WTC11 (cell line): ENCODE measurements around the gene GFRA1. TPM values are rescaled to one million over a fixed set of nuclear protein-coding genes. Genes with fewer than 3 reads are reported as not detected.

Experiments
- ATAC-seq: fragments of 200-7000 bp; cut with Tn5 transposase; 2 replicates; pipeline ENCODE4 v1.10.0; 2021; ENCODE audit warnings: mild to moderate bottlenecking, moderate library complexity
- CTCF ChIA-PET: fragments of 300-600 bp; sonication (Branson Sonifier 250); formaldehyde crosslinking; loops from one replicate; lab custom pipeline; 2021; ENCODE audit warnings: antibody characterized with exemption; lab: Charles Lee
- POLR2A ChIA-PET: fragments of 350-600 bp; sonication (Branson Sonifier 250); formaldehyde crosslinking; loops from one replicate; lab custom pipeline; 2021; ENCODE audit warnings: antibody characterized with exemption; lab: Charles Lee
- DNase-seq: peaks from one replicate; pipeline ENCODE4 v3.0.0; 2021; ENCODE audit warnings: low spot score
- H3K27ac Mint-ChIP-seq: 2 replicates; pipeline ENCODE4 v1.8.0; 2021; ENCODE audit warnings: mixed read lengths
- H3K27me3 Mint-ChIP-seq: 2 replicates; pipeline ENCODE4 v1.8.0; 2021; ENCODE audit warnings: low read depth, mild to moderate bottlenecking, moderate library complexity, mixed read lengths
- H3K36me3 Mint-ChIP-seq: 2 replicates; pipeline ENCODE4 v1.8.0; 2021; ENCODE audit warnings: mixed read lengths
- H3K4me1 Mint-ChIP-seq: 2 replicates; pipeline ENCODE4 v1.8.0; 2022; ENCODE audit warnings: mixed read lengths
- H3K4me3 Mint-ChIP-seq: 2 replicates; pipeline ENCODE4 v1.8.0; 2021; ENCODE audit warnings: mild to moderate bottlenecking, moderate library complexity, mixed read lengths
- H3K9me3 Mint-ChIP-seq: 2 replicates; pipeline ENCODE4 v1.8.0; 2021; ENCODE audit warnings: mixed read lengths
- ATF1 ChIP-seq: sonication (generic); formaldehyde crosslinking; IDR thresholded peaks from 2 replicates; pipeline ENCODE4 v1.8.1; 2023; ENCODE audit warnings: mild to moderate bottlenecking, moderate library complexity, missing genetic modification reagents
- CBFB ChIP-seq: sonication (generic); formaldehyde crosslinking; IDR thresholded peaks from 2 replicates; pipeline ENCODE4 v1.8.1; 2022; ENCODE audit warnings: mild to moderate bottlenecking, low read depth, missing genetic modification reagents
- ETV6 ChIP-seq: sonication (generic); formaldehyde crosslinking; IDR thresholded peaks from 2 replicates; pipeline ENCODE4 v1.8.1; 2022; ENCODE audit warnings: mild to moderate bottlenecking, missing genetic modification reagents
- FOXK1 ChIP-seq: sonication (generic); formaldehyde crosslinking; IDR thresholded peaks from 2 replicates; pipeline ENCODE4 v1.8.0; 2022; ENCODE audit warnings: mild to moderate bottlenecking, moderate library complexity, missing genetic modification reagents
- GTF2I ChIP-seq: fragments of 250-450 bp; sonication (Bioruptor Pico); conservative IDR thresholded peaks from 2 replicates; pipeline ENCODE4 v1.4.0; 2021; ENCODE audit warnings: mild to moderate bottlenecking
- HMGA2 ChIP-seq: fragments of 250-450 bp; sonication (Bioruptor Pico); IDR thresholded peaks from 2 replicates; pipeline ENCODE4 v1.4.0; 2021; ENCODE audit warnings: mild to moderate bottlenecking, moderate library complexity
- NFE2L1 ChIP-seq: sonication (generic); formaldehyde crosslinking; IDR thresholded peaks from 2 replicates; pipeline ENCODE4 v1.8.1; 2023; ENCODE audit warnings: missing genetic modification reagents
- NFYB ChIP-seq: sonication (generic); formaldehyde crosslinking; conservative IDR thresholded peaks from 2 replicates; pipeline ENCODE4 v1.8.0; 2022; ENCODE audit warnings: low read depth, missing genetic modification reagents
- NR3C1 ChIP-seq: sonication (generic); formaldehyde crosslinking; conservative IDR thresholded peaks from 2 replicates; pipeline ENCODE4 v1.8.1; 2023; ENCODE audit warnings: low read depth, mild to moderate bottlenecking, missing genetic modification reagents
- RELA ChIP-seq: sonication (generic); formaldehyde crosslinking; IDR thresholded peaks from 2 replicates; pipeline ENCODE4 v1.8.1; 2022; ENCODE audit warnings: missing genetic modification reagents, mild to moderate bottlenecking, borderline replicate concordance
- RORB ChIP-seq: fragments of 250-450 bp; sonication (Bioruptor Pico); IDR thresholded peaks from 2 replicates; pipeline ENCODE4 v1.9.0; 2021; ENCODE audit warnings: mild to moderate bottlenecking
- ZNF121 ChIP-seq: sonication (generic); formaldehyde crosslinking; IDR thresholded peaks from 2 replicates; pipeline ENCODE4 v1.8.0; 2023; ENCODE audit warnings: missing genetic modification reagents
- total RNA-seq: library from RNA; stranded (reverse); gene quantifications from 3 replicates; pipeline ENCODE4 v1.2.3, GENCODE V29; 2021
- TF ChIP-seq, protein P1 (sequence below): fragments of 250-450 bp; sonication (Bioruptor Pico); IDR thresholded peaks from 2 replicates; pipeline ENCODE4 v1.9.0; 2021; ENCODE audit warnings: mild to moderate bottlenecking, borderline replicate concordance
- TF ChIP-seq, protein P2 (sequence below): sonication (generic); formaldehyde crosslinking; IDR thresholded peaks from 2 replicates; pipeline ENCODE4 v1.8.0; 2023; ENCODE audit warnings: missing genetic modification reagents, mild to moderate bottlenecking, borderline replicate concordance
- TF ChIP-seq, protein P3 (sequence below): sonication (generic); formaldehyde crosslinking; IDR thresholded peaks from 2 replicates; pipeline ENCODE4 v1.8.1; 2023; ENCODE audit warnings: mild to moderate bottlenecking, moderate library complexity, missing genetic modification reagents
- TF ChIP-seq, protein P4 (sequence below): sonication (generic); formaldehyde crosslinking; IDR thresholded peaks from 2 replicates; pipeline ENCODE4 v1.8.0; 2023; ENCODE audit warnings: missing genetic modification reagents
- TF ChIP-seq, protein P5 (sequence below): fragments of 250-450 bp; sonication (Bioruptor Pico); IDR thresholded peaks from 2 replicates; pipeline ENCODE4 v1.9.0; 2021; ENCODE audit warnings: mild to moderate bottlenecking
- TF ChIP-seq, protein P6 (sequence below): fragments of 250-450 bp; sonication (Bioruptor Pico); IDR thresholded peaks from 2 replicates; pipeline ENCODE4 v2.1.2; 2022; ENCODE audit warnings: mild to moderate bottlenecking, moderate library complexity

The GFRA1 gene
- total RNA-seq, 1 experiment from 2014 or later = 4.4 TPM

DNA sequence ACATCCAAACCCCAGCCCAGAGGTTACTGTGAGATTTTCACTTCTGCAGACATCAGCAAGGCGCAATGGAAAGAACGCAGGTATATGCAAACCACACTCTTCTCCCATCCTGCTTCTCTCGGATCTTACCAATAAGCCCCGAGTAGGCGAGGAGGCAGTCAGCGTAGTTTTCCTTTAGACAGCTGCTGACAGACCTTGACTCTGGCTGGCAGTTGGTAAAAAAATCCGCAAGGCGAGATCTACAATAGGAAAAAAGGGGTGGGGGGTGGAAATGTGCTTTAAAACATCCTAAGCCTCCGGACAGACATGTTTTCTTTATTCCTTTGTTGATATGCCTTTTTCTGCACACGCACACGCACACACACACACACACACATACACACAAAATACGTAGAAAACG is 176.5 kb downstream of the GFRA1 start:
- H3K27me3 Mint-ChIP-seq = no peaks in the 10 kb centered on the region
- ATAC-seq (no peak; the same call in 1 of the 2 replicates), DNase-seq (no peak)
- TF ChIP-seq, protein P1, sequence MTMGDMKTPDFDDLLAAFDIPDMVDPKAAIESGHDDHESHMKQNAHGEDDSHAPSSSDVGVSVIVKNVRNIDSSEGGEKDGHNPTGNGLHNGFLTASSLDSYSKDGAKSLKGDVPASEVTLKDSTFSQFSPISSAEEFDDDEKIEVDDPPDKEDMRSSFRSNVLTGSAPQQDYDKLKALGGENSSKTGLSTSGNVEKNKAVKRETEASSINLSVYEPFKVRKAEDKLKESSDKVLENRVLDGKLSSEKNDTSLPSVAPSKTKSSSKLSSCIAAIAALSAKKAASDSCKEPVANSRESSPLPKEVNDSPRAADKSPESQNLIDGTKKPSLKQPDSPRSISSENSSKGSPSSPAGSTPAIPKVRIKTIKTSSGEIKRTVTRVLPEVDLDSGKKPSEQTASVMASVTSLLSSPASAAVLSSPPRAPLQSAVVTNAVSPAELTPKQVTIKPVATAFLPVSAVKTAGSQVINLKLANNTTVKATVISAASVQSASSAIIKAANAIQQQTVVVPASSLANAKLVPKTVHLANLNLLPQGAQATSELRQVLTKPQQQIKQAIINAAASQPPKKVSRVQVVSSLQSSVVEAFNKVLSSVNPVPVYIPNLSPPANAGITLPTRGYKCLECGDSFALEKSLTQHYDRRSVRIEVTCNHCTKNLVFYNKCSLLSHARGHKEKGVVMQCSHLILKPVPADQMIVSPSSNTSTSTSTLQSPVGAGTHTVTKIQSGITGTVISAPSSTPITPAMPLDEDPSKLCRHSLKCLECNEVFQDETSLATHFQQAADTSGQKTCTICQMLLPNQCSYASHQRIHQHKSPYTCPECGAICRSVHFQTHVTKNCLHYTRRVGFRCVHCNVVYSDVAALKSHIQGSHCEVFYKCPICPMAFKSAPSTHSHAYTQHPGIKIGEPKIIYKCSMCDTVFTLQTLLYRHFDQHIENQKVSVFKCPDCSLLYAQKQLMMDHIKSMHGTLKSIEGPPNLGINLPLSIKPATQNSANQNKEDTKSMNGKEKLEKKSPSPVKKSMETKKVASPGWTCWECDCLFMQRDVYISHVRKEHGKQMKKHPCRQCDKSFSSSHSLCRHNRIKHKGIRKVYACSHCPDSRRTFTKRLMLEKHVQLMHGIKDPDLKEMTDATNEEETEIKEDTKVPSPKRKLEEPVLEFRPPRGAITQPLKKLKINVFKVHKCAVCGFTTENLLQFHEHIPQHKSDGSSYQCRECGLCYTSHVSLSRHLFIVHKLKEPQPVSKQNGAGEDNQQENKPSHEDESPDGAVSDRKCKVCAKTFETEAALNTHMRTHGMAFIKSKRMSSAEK = no peak
- TF ChIP-seq, protein P2, sequence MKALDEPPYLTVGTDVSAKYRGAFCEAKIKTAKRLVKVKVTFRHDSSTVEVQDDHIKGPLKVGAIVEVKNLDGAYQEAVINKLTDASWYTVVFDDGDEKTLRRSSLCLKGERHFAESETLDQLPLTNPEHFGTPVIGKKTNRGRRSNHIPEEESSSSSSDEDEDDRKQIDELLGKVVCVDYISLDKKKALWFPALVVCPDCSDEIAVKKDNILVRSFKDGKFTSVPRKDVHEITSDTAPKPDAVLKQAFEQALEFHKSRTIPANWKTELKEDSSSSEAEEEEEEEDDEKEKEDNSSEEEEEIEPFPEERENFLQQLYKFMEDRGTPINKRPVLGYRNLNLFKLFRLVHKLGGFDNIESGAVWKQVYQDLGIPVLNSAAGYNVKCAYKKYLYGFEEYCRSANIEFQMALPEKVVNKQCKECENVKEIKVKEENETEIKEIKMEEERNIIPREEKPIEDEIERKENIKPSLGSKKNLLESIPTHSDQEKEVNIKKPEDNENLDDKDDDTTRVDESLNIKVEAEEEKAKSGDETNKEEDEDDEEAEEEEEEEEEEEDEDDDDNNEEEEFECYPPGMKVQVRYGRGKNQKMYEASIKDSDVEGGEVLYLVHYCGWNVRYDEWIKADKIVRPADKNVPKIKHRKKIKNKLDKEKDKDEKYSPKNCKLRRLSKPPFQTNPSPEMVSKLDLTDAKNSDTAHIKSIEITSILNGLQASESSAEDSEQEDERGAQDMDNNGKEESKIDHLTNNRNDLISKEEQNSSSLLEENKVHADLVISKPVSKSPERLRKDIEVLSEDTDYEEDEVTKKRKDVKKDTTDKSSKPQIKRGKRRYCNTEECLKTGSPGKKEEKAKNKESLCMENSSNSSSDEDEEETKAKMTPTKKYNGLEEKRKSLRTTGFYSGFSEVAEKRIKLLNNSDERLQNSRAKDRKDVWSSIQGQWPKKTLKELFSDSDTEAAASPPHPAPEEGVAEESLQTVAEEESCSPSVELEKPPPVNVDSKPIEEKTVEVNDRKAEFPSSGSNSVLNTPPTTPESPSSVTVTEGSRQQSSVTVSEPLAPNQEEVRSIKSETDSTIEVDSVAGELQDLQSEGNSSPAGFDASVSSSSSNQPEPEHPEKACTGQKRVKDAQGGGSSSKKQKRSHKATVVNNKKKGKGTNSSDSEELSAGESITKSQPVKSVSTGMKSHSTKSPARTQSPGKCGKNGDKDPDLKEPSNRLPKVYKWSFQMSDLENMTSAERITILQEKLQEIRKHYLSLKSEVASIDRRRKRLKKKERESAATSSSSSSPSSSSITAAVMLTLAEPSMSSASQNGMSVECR (CRISPR knock-in tag) = no peak
- TF ChIP-seq, protein P3, sequence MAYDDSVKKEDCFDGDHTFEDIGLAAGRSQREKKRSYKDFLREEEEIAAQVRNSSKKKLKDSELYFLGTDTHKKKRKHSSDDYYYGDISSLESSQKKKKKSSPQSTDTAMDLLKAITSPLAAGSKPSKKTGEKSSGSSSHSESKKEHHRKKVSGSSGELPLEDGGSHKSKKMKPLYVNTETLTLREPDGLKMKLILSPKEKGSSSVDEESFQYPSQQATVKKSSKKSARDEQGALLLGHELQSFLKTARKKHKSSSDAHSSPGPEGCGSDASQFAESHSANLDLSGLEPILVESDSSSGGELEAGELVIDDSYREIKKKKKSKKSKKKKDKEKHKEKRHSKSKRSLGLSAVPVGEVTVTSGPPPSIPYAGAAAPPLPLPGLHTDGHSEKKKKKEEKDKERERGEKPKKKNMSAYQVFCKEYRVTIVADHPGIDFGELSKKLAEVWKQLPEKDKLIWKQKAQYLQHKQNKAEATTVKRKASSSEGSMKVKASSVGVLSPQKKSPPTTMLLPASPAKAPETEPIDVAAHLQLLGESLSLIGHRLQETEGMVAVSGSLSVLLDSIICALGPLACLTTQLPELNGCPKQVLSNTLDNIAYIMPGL (CRISPR knock-in tag) = no peak
- TF ChIP-seq HMGA2 (no peak), ETV6 (CRISPR knock-in tag) (no peak), CBFB (CRISPR knock-in tag) (no peak), ATF1 (no peak), NFYB (no peak), FOXK1 (CRISPR knock-in tag) (no peak), NR3C1 (CRISPR knock-in tag) (no peak), ZNF121 (CRISPR knock-in tag) (no peak), GTF2I (no peak)
- TF ChIP-seq, protein P4, sequence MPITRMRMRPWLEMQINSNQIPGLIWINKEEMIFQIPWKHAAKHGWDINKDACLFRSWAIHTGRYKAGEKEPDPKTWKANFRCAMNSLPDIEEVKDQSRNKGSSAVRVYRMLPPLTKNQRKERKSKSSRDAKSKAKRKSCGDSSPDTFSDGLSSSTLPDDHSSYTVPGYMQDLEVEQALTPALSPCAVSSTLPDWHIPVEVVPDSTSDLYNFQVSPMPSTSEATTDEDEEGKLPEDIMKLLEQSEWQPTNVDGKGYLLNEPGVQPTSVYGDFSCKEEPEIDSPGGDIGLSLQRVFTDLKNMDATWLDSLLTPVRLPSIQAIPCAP (CRISPR knock-in tag) = no peak
- CTCF ChIA-PET = no interaction called here
- no peak overlapping the region for H3K4me3 Mint-ChIP-seq
- no peaks in the 10 kb centered on the region for H3K9me3 Mint-ChIP-seq
- H3K27ac Mint-ChIP-seq = no peak overlapping the region
- no peaks in the 10 kb centered on the region for H3K36me3 Mint-ChIP-seq
- POLR2A ChIA-PET = no interaction called here
- peaks cover 24% of the 10 kb centered on the region for H3K4me1 Mint-ChIP-seq

DNA sequence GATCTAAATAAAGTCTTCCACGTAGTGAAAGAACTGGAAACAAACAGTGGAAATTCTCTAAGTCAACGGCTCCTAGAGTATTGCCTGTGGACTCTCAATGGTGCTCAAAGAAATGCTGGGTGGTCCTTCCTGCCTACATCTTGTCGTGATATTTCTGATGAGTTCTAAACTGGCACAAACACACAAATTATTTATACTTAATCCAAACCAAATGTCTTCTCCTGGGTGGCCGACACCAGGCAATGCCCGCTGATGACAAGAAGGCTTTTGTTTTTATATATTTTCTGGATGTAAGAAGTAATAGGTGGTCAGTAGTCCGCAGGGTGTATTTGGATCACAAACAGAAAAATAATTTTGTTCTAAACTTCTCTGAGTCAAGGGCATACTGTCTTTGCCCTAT is 178.7 kb downstream of the GFRA1 start:
- H3K36me3 Mint-ChIP-seq = no peaks in the 10 kb centered on the region
- ChIA-PET POLR2A (no interaction called here), CTCF (no interaction called here)
- peaks cover 22% of the 10 kb centered on the region for H3K4me1 Mint-ChIP-seq
- DNase-seq (no peak), ATAC-seq (no peak)
- H3K27ac Mint-ChIP-seq = no peak overlapping the region
- no peaks in the 10 kb centered on the region for H3K27me3 Mint-ChIP-seq
- H3K4me3 Mint-ChIP-seq = no peak overlapping the region
- H3K9me3 Mint-ChIP-seq = no peaks in the 10 kb centered on the region
- TF ChIP-seq, protein P5, sequence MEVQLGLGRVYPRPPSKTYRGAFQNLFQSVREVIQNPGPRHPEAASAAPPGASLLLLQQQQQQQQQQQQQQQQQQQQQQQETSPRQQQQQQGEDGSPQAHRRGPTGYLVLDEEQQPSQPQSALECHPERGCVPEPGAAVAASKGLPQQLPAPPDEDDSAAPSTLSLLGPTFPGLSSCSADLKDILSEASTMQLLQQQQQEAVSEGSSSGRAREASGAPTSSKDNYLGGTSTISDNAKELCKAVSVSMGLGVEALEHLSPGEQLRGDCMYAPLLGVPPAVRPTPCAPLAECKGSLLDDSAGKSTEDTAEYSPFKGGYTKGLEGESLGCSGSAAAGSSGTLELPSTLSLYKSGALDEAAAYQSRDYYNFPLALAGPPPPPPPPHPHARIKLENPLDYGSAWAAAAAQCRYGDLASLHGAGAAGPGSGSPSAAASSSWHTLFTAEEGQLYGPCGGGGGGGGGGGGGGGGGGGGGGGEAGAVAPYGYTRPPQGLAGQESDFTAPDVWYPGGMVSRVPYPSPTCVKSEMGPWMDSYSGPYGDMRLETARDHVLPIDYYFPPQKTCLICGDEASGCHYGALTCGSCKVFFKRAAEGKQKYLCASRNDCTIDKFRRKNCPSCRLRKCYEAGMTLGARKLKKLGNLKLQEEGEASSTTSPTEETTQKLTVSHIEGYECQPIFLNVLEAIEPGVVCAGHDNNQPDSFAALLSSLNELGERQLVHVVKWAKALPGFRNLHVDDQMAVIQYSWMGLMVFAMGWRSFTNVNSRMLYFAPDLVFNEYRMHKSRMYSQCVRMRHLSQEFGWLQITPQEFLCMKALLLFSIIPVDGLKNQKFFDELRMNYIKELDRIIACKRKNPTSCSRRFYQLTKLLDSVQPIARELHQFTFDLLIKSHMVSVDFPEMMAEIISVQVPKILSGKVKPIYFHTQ (CRISPR knock-in tag) = no peak
- TF ChIP-seq NFE2L1 (no peak), RORB (no peak), RELA (CRISPR knock-in tag) (no peak)
- TF ChIP-seq, protein P6, sequence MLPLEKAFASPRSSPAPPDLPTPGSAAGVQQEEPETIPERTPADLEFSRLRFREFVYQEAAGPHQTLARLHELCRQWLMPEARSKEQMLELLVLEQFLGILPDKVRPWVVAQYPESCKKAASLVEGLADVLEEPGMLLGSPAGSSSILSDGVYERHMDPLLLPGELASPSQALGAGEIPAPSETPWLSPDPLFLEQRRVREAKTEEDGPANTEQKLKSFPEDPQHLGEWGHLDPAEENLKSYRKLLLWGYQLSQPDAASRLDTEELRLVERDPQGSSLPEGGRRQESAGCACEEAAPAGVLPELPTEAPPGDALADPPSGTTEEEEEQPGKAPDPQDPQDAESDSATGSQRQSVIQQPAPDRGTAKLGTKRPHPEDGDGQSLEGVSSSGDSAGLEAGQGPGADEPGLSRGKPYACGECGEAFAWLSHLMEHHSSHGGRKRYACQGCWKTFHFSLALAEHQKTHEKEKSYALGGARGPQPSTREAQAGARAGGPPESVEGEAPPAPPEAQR (CRISPR knock-in tag) = no peak
- TF ChIP-seq, protein P4 (CRISPR knock-in tag) = no peak
